Activated CD4-positive, alpha-beta T cell treated with anti-CD3 and anti-CD28 coated beads for 36 hours (primary cell): ENCODE data around the gene MCAM. TPM values are rescaled to one million over a fixed set of nuclear protein-coding genes. Genes with fewer than 3 reads are reported as not detected.
A peak's percentile ranks its signal among the peaks of the same experiment; 100 is the strongest.

Experiments
- ATAC-seq: fragments of 200-7000 bp; cut with Tn5 transposase; one replicate; pipeline ENCODE4 v1.10.0; 2021; ENCODE audit warnings: mild to moderate bottlenecking, moderate library complexity
- CTCF ChIA-PET: fragments of 350-600 bp; sonication (Branson Sonifier 250); formaldehyde crosslinking; loops from one replicate; lab custom pipeline; 2021; ENCODE audit warnings: antibody characterized with exemption; lab: Charles Lee
- POLR2A ChIA-PET: fragments of 350-600 bp; sonication (Branson Sonifier 250); formaldehyde crosslinking; loops from one replicate; lab custom pipeline; 2021; ENCODE audit warnings: antibody characterized with exemption, inconsistent platforms; lab: Charles Lee
- DNase-seq: peaks from one replicate; pipeline ENCODE4 v3.0.0-alpha.2; 2020
- H3K27ac Mint-ChIP-seq: one replicate; pipeline ENCODE4 v1.8.0; 2021; ENCODE audit warnings: mixed read lengths
- H3K27me3 Mint-ChIP-seq: one replicate; pipeline ENCODE4 v1.8.0; 2021; ENCODE audit warnings: mixed read lengths
- H3K36me3 Mint-ChIP-seq: one replicate; pipeline ENCODE4 v1.8.0; 2021; ENCODE audit warnings: low read depth, mixed read lengths
- H3K4me1 Mint-ChIP-seq: one replicate; pipeline ENCODE4 v1.8.0; 2021; ENCODE audit warnings: mixed read lengths
- H3K4me3 Mint-ChIP-seq: one replicate; pipeline ENCODE4 v1.8.0; 2021; ENCODE audit warnings: mild to moderate bottlenecking, moderate library complexity, mixed read lengths
- H3K9me3 Mint-ChIP-seq: one replicate; pipeline ENCODE4 v1.8.0; 2021; ENCODE audit warnings: low read depth, mixed read lengths
- intact Hi-C, 2 experiments: fragments of 100-400 bp; cut with DNase I in 1 of 2; cut with micrococcal nuclease in 1 of 2; formaldehyde crosslinking; loops; one replicate each; pipeline versions ENCODE4 v1.14.2 to v1.15.1; 2022 to 2024; cut with DNase I, micrococcal nuclease
- total RNA-seq, 2 experiments: library from RNA; stranded (reverse); gene quantifications; one replicate each; pipeline ENCODE4 v1.2.3, GENCODE V29; 2021

Gene MCAM
- total RNA-seq, 2 experiments from 2014 or later = 6.8 to 6.9 TPM

DNA sequence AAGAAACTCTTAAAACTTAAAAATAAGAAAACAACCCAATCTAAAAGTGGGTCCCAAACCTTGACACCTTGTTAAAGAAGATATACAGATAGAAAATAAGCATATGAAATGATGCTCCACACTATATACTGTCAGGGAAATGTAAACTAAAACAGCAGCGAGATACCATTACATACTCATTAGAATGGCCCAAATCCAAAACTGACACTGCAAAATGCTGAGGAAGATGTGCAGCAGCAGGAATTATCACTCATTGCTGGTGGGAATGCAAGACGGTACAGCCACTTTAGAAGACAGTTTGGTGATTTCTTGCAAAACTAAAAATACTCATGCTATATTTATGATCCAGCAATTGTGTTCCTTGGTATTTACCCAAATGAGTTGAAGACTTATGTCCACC is 12.4 kb upstream of the MCAM start:
- Mint-ChIP-seq H3K4me3 (no peak overlapping the region), H3K4me1 (no peaks in the 10 kb centered on the region), H3K27ac (no peak overlapping the region), H3K9me3 (no peaks in the 10 kb centered on the region), H3K36me3 (no peaks in the 10 kb centered on the region), H3K27me3 (no peaks in the 10 kb centered on the region)
- POLR2A ChIA-PET = no interaction called here
- no peak for DNase-seq
- ATAC-seq = no peak
- intact Hi-C loops = no loop called here
- CTCF ChIA-PET = no interaction called here

- Mint-ChIP-seq H3K4me3 (no peak overlapping the region), H3K4me1 (peaks cover 16% of the 10 kb centered on the region), H3K9me3 (no peaks in the 10 kb centered on the region), H3K36me3 (no peaks in the 10 kb centered on the region), H3K27me3 (no peaks in the 10 kb centered on the region), H3K27ac (no peak overlapping the region)
- DNase-seq (no peak), ATAC-seq (no peak)
- intact Hi-C loops = loop anchor here (5.0 kb wide), 2 partner anchors 117 to 327 kb away; partner anchors contain the start of genes CBL (in 1 of the 2) and CENATAC (in 1 of the 2)
- POLR2A ChIA-PET = no interaction called here
- CTCF ChIA-PET = interaction anchor here (0.6 to 6.2 kb wide), 34 partner anchors 8 to 306 kb away, joined by 3 to 69 read pairs (median 5); partner anchors contain the start of genes C1QTNF5, CBL, NLRX1 and RPS25
These were observed 7.3 kb upstream of the MCAM start for GRCh38 chr11:119324189-119324588.

- ChIA-PET POLR2A (no interaction called here), CTCF (interaction anchor here (0.6 to 6.2 kb wide), 48 partner anchors 8 to 706 kb away, joined by 3 to 69 read pairs (median 4); partner anchors contain the start of genes C1QTNF5, CBL, NLRX1 and RNF26)
- H3K27me3 Mint-ChIP-seq = peaks cover 3% of the 10 kb centered on the region
- peak; percentile 21 for ATAC-seq
- H3K36me3 Mint-ChIP-seq = no peaks in the 10 kb centered on the region
- no peak overlapping the region for H3K4me3 Mint-ChIP-seq
- H3K9me3 Mint-ChIP-seq = no peaks in the 10 kb centered on the region
- H3K4me1 Mint-ChIP-seq = peaks cover 20% of the 10 kb centered on the region
- intact Hi-C loops = loop anchor here (1.0 to 5.0 kb wide), 6 partner anchors 11 to 326 kb away; partner anchors contain the start of genes CBL (in 1 of the 2), CENATAC (in 1 of the 2), DPAGT1 (in 1 of the 2) and HYOU1 (in 1 of the 2)
- no peak overlapping the region for H3K27ac Mint-ChIP-seq
- DNase-seq = peak; percentile 90
These were observed 6.7 kb upstream of the MCAM start for GRCh38 chr11:119323532-119324033.

GRCh38 chr11:119322921-119323531 is 6.1 kb upstream of the MCAM start:
- intact Hi-C loops = loop anchor here (1.0 to 5.0 kb wide), 6 partner anchors 11 to 326 kb away; partner anchors contain the start of genes CBL (in 1 of the 2), CENATAC (in 1 of the 2), DPAGT1 (in 1 of the 2) and HYOU1 (in 1 of the 2)
- peaks cover 25% of the 10 kb centered on the region for H3K4me1 Mint-ChIP-seq
- no peaks in the 10 kb centered on the region for H3K9me3 Mint-ChIP-seq
- POLR2A ChIA-PET = no interaction called here
- CTCF ChIA-PET = interaction anchor here (0.5 to 6.2 kb wide), 39 partner anchors 9 to 981 kb away, joined by 3 to 69 read pairs (median 5); partner anchors contain the start of genes C1QTNF5, CBL, CD3D and NLRX1
- no peak overlapping the region for H3K4me3 Mint-ChIP-seq
- DNase-seq = no peak
- H3K27ac Mint-ChIP-seq = no peak overlapping the region
- ATAC-seq = no peak
- H3K36me3 Mint-ChIP-seq = no peaks in the 10 kb centered on the region
- H3K27me3 Mint-ChIP-seq = peaks cover 4% of the 10 kb centered on the region

GRCh38 chr11:119322360-119322739 is 5.4 kb upstream of the MCAM start:
- no peak for ATAC-seq
- H3K27me3 Mint-ChIP-seq = peaks cover 4% of the 10 kb centered on the region
- H3K9me3 Mint-ChIP-seq = no peaks in the 10 kb centered on the region
- H3K4me3 Mint-ChIP-seq = no peak overlapping the region
- no peak overlapping the region for H3K27ac Mint-ChIP-seq
- peaks cover 25% of the 10 kb centered on the region for H3K4me1 Mint-ChIP-seq
- ChIA-PET POLR2A (no interaction called here), CTCF (interaction anchor here (0.5 to 6.2 kb wide), 25 partner anchors 10 to 980 kb away, joined by 3 to 69 read pairs (median 8); partner anchors contain the start of genes C1QTNF5, CBL, CD3D and NLRX1)
- H3K36me3 Mint-ChIP-seq = no peaks in the 10 kb centered on the region
- DNase-seq = no peak
- intact Hi-C loops = loop anchor here (2.0 to 5.0 kb wide), 4 partner anchors 115 to 325 kb away; partner anchors contain the start of genes CBL (in 1 of the 2), CENATAC (in 1 of the 2), DPAGT1 (in 1 of the 2) and HYOU1 (in 1 of the 2)

- no peaks in the 10 kb centered on the region for H3K9me3 Mint-ChIP-seq
- peak overlapping the region; percentile 71 for H3K4me3 Mint-ChIP-seq
- peaks cover 4% of the 10 kb centered on the region for H3K27me3 Mint-ChIP-seq
- intact Hi-C loops = loop anchor here (1.0 to 5.0 kb wide), 6 partner anchors 13 to 324 kb away; partner anchors contain the start of genes CBL (in 2 of the 2), CENATAC (in 1 of the 2), RNF26 (in 1 of the 2) and VPS11 (in 1 of the 2)
- ChIA-PET POLR2A (interaction anchor here (0.7 to 1.0 kb wide), 3 partner anchors 13 to 887 kb away, joined by 3 to 7 read pairs (median 3); partner anchors contain the start of gene RNF26), CTCF (interaction anchor here (0.7 to 6.2 kb wide), 20 partner anchors 9 to 263 kb away, joined by 3 to 69 read pairs (median 4); partner anchors contain the start of gene USP2)
- H3K27ac Mint-ChIP-seq = peak overlapping the region; percentile 74
- no peaks in the 10 kb centered on the region for H3K36me3 Mint-ChIP-seq
- H3K4me1 Mint-ChIP-seq = peaks cover 27% of the 10 kb centered on the region
- ATAC-seq (peak; percentile 67), DNase-seq (peak; percentile 77)
These were observed 4.0 kb upstream of the MCAM start for GRCh38 chr11:119320776-119321524.

GRCh38 chr11:119320240-119320775 is 3.4 kb upstream of the MCAM start:
- Mint-ChIP-seq H3K4me3 (peak overlapping the region; percentile 3), H3K4me1 (peaks cover 33% of the 10 kb centered on the region)
- POLR2A ChIA-PET = interaction anchor here (1.0 to 1.2 kb wide), 2 partner anchors 14 to 25 kb away, joined by 3 to 7 read pairs; partner anchors contain the start of gene RNF26

DNA sequence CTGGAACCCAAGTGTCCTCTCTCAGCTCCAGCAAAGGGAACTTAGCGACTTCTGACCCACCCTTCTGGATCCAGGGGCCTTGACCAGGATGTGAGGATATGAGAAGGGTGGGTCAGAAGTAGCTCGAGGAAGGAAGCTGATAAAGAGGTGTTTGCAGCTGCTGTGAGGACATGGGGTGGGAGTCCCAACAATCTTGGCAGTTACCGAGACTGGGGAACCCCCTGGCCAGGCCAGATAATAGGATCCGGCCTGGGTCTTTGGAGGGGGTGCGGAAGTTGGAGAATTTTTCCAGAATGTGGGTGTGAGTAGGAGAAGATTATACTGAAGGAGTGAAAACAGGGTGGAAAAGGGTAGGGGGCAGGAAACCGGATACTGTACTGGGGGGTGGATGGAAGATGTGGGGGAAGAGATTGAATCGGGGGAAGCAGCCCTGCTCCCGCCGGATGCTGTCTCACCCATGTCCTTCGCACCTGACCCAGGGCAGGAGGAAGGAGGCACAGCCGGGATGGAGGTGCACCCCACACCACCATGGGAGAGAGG is 2.8 kb upstream of the MCAM start:
- DNase-seq (no peak), ATAC-seq (no peak)
- POLR2A ChIA-PET = interaction anchor here (1.2 kb wide), 1 partner anchor 25 kb away, joined by 3 read pairs; no protein-coding TSS in a partner anchor
- peak overlapping the region; percentile 3 for H3K4me3 Mint-ChIP-seq
- no peaks in the 10 kb centered on the region for H3K9me3 Mint-ChIP-seq
- H3K36me3 Mint-ChIP-seq = no peaks in the 10 kb centered on the region
- intact Hi-C loops = loop anchor here (5.0 kb wide), 2 partner anchors 112 to 322 kb away; partner anchors contain the start of genes CBL (in 1 of the 2) and CENATAC (in 1 of the 2)
- no peak overlapping the region for H3K27ac Mint-ChIP-seq
- CTCF ChIA-PET = interaction anchor here (0.6 to 2.2 kb wide), 3 partner anchors 18 to 302 kb away, joined by 3 to 7 read pairs (median 5); partner anchors contain the start of gene RPS25
- H3K27me3 Mint-ChIP-seq = peaks cover 5% of the 10 kb centered on the region
- H3K4me1 Mint-ChIP-seq = peaks cover 33% of the 10 kb centered on the region

More at GRCh38 chr11:119320240-119320775, 3.4 kb upstream of the MCAM start:
- DNase-seq (no peak), ATAC-seq (no peak)
- intact Hi-C loops = loop anchor here (5.0 kb wide), 2 partner anchors 113 to 323 kb away; partner anchors contain the start of genes CBL (in 1 of the 2) and CENATAC (in 1 of the 2)
- Mint-ChIP-seq H3K36me3 (no peaks in the 10 kb centered on the region), H3K9me3 (no peaks in the 10 kb centered on the region), H3K27ac (no peak overlapping the region), H3K27me3 (peaks cover 4% of the 10 kb centered on the region)
- CTCF ChIA-PET = interaction anchor here (0.7 to 6.2 kb wide), 7 partner anchors 12 to 124 kb away, joined by 3 to 69 read pairs (median 4); no protein-coding TSS in a partner anchor

DNA sequence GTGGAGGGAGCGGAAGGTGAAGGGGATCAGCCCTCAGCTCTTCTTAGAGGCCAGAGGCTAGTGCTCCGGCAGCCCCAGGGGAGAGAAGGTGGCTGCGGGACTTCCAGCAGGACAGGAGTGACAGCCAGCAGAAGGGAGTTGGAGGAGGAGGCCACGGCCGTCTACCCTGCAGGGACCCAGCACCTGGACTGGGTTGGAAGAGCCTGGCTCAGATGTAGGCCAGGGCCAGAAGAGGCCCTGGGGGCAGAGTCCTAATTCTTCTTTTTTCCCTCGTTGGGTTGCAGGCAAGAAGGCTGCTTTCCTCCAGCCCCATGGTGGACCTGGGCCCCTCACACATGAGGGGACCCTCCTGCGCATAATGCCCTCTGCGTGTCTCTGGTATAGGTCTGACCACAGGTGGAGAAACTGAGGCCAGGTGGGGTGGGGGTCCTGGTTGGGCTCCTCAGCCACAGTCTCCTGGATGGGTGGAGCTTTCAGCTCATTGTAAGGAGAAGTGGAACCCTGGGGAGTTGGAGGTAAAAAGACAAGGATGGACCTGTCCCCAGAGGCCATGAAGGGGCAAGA is 2.3 kb upstream of the MCAM start:
- POLR2A ChIA-PET = interaction anchor here (1.2 kb wide), 1 partner anchor 26 kb away, joined by 3 read pairs; no protein-coding TSS in a partner anchor
- Mint-ChIP-seq H3K36me3 (no peaks in the 10 kb centered on the region), H3K4me3 (peak overlapping the region; percentile 13), H3K4me1 (peaks cover 33% of the 10 kb centered on the region), H3K27ac (peak overlapping the region; percentile 61), H3K27me3 (peaks cover 8% of the 10 kb centered on the region), H3K9me3 (no peaks in the 10 kb centered on the region)
- CTCF ChIA-PET = interaction anchor here (0.6 to 2.2 kb wide), 4 partner anchors 12 to 301 kb away, joined by 3 to 7 read pairs (median 6); partner anchors contain the start of gene RPS25
- intact Hi-C loops = no loop called here
- ATAC-seq (no peak), DNase-seq (no peak)
